Measurements from ENCODE around the gene TPRA1.
"Not testable (repeated sequence)": the region's sequence is repeated elsewhere in the genome, so short reads cannot be mapped to it uniquely, and the experiment has no call there.

TPRA1 gene

DNA sequence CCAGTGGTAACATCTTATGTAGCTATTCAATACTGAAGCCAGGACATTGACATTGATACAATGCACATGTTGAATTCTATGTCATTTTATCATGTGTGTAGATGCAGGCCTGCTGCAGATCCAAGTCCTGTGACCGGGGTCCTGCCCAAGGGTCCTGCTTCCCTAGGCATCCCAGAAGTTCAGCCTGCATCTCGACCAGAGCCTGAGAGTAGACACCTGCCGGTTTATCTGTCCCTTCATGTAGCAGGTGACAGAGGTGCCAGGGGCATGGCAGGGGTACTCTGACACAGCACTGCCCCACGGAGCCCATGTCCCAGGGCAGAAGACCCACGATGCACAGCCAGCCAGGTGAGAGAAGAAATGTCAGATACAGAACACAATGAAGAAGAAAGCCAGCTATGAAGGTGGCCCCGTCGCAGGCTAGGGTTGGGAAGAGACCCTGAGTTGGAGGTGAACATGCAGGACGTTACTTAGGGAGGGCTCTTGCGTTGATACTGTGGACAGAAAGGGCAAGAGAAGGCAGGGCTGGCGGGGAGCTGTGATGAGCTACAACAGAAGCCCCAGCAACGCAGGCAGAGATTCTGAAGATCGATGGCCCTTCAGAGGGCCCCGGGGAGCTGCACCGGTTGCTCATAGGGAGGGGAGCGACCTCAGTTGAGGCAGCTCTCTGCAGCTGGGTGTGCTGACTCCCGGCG is 51.0 kb downstream of the TPRA1 start:
- DNase-seq (ENCODE audit: low read depth in 1 of 2, low spot score in 1 of 2): no peak

DNA sequence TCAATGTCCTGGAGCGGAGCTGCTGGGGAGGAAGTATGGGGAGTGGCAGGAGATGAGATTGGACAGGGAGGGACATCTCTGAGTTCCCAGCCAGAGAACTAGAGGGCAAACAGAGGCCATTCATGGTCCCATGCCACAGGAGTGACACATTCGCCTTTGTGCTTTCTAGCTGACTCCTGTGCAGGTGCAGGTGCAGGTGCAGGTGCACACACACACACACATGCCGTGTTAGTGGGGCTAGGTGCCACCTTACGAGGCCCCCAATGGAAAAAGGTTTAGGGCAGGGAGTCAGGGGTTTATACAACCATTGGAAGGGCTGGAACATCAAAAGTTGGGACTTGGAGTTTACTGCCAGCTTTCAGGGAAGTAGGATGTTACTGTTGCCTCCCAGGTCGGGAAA is 52.0 kb downstream of the TPRA1 start:
- no peak for DNase-seq (ENCODE audit: low read depth in 1 of 2, low spot score in 1 of 2)

DNA sequence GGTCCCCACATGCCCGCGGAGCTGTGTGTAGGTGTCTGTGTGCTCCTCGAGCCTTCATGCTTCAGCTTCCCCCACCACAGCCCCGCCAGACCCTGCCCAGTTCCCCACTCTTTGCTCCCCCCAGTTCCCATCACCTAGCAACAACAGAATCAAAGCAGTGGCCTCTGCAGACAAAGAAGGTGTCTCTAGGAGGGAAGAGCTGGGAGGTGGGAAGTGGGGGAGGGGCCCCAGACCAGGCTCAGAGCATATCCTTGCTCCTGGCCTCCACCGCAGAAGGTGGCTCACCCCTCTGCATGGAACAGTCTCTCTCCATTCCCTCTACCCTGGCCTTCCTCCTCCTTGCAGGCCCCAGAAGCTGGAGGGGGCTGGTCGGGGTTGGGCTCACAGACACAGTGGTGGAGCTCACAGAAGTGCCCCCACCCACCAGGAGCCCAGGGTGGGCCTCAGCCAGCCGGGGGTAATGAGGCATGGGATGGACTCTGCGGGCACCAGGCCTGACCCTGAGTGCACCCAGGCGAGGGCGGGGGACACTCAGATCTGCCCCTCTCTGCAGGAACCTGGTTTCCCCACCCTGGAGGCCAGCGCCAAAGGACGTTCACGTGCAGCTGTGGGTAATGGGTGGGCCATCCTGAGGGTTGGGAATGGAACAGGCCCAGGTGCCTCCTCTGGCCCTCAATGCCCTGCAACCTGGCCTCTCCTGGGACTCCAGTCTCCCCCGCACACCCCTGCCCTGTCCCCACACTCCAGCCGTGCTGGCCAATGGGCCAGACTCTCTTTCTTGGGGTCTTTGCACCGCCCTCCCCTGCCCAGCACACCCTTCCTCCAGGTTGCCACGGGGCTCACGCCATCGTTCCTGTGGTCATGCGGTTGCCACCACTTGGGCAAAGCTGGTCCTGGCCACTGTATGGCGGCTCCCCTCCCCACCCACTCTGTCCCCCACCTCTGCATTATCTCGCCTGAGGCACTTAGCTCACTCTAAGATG is 53.4 kb downstream of the TPRA1 start:
- DNase-seq (ENCODE audit: low read depth in 1 of 2, low spot score in 1 of 2): no peak

DNA sequence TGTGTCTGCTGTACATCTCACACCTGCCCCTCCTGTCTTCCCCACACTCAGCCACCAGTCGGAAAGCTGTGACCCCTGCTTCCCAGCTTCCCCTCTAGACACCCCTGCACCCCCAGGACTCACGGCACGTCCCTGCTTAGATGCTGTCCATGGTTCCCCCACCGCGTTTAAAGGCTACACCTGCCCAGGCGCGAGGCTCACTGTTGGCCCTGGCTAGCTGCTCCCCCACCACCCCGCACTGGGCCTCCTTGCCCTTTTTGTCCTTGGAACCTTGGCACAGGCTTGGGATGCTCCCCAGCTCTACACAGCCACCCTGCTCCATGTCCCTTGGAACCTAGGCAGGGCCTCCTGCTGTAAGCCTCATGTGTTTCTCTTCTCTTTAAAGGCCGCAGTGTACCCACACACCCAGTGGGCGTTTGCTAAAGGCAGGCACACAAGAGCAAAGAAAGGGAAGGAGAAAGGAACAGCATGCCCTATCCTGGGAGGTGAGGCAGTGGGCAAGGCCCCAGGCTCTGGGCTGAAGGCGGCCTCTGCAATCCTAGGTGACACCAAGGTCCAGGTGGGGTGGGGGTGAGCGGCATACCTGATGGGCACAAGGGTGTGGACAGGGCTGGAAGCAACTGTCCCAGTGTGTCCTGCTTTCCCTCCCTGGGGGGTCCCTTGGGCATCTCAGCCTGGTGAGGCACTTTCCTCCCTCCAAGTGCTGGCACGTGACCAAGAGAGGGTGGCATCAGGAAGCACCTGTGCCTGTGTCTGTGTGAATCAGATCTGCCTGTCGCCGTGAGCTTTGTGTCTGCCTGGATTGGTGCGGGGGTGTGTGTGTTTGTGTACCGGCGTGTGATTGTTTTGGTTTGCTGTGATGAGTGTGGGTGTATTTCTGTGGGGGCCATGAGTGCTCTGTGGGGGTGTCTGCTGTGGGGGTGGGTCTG is 54.4 kb downstream of the TPRA1 start:
- DNase-seq (ENCODE audit: low read depth in 1 of 2, low spot score in 1 of 2): no peak

DNA sequence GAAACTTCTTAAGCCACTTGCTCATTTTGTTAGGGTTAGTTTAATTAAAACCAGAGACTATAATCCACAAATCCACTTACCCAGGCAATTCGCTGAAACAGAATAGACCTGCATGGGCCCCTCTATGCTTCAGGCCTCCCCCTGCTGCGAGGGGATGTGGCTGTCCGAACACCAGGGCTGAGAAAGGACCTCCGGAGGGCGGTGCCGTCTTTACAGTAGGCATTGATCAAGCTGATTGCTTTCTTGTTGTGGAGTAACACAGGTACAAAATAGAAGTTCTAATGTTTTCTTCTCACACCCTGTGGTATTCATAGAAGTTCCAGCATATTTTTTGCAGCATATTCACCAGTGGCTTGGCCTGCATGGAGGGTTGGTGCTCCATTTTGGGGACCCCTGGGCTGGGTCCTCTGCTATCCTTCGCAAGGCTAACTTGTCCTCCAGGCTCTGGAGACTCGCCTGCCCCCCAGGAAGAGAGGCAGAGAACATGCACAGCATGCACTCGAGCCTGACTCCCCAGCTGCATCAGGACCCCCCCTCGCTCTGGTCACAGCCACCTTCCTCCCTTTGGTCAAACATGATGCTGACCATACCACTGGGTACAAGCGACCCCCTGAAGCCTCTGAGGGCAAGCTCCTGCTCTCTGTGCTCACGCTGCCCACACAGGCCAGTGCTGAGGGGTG is 55.3 kb downstream of the TPRA1 start:
- no peak for DNase-seq (ENCODE audit: low read depth in 1 of 2, low spot score in 1 of 2)

DNA sequence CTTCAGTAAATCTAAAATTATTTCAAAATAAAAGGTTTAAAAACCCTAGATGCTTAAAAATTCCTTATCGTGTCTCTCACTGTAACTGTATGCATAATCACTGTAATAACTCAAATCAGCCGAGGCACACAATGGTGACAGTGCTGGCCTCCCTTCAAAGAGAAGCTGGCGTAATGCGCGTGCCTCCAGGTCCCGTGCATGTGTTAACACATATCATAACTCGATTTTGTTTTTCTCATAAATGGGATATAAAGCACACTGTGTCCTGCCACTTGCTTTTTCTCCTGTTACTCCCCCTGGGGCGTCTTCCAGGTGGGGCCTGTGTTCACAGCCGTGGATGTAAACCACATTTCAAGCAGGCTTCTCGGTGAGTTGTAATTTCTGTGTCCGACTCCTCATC is 56.0 kb downstream of the TPRA1 start:
- no peak for DNase-seq (ENCODE audit: low read depth in 1 of 2, low spot score in 1 of 2)

DNA sequence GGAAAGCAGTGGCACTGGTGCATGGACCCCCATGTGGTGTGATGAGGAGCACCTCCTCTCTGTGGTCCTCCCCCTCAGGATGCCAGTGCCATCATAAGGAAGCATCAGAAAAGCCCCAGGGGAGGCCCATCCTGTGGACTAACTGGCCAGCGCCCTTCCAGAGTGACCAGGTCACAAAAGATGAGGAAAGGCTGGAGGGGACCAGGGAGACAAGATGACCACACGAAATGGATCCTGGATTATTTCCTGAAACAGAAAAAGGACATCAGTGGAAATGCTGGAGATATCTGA is 56.4 kb downstream of the TPRA1 start:
- no peak for DNase-seq (ENCODE audit: low read depth in 1 of 2, low spot score in 1 of 2)

DNA sequence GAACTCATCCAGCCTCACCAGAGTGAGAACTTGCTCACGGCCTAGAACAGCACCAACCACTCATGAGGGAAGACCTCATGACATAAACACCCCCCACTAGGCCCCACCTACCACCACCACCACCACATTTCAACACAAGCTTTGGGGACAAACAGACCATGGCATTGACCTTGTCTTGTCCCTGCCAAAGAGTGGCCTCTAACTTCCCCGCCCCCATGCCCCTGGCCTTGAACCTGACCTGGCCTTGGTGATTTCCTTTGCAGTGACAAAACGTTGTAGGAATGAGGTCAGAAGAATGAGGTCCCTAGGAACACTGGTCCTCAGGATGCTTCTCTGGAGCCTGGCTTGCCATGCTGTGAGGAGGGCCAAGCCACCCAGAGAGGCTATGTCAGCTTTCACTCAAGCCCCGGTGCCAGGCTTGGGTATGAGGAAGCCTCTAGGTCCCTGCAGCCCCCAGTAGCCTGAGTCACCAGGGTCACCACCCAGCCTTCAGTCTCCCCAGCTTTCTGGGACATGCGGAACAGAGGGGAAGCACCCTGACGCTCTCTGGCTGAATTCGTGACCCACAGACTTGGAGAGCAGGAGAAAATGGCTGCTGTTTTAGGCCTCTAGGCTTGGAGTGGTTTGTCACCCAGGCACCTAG is 57.9 kb downstream of the TPRA1 start:
- no peak for DNase-seq (ENCODE audit: low read depth in 1 of 2, low spot score in 1 of 2)

DNA sequence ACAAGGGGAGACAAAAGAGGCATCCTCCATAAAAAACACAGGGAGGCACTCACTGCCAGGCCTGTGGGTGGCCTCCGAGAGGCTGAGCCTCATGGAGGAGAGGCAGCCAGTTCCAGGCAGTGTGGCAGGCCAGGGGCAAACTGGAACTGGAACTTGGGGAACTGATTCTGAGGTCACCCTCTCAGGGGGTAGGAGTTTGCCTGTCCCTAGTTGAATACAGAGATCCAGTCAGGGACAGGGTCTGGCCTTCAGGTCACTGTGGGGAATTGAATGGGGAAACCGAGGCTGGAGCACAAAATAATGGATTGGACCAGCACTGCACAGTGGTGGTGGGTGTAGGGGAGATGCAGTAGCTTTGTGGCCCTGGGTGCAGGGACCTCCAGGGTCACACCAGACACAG is 58.7 kb downstream of the TPRA1 start:
- DNase-seq (ENCODE audit: low read depth in 1 of 2, low spot score in 1 of 2): no peak

DNA sequence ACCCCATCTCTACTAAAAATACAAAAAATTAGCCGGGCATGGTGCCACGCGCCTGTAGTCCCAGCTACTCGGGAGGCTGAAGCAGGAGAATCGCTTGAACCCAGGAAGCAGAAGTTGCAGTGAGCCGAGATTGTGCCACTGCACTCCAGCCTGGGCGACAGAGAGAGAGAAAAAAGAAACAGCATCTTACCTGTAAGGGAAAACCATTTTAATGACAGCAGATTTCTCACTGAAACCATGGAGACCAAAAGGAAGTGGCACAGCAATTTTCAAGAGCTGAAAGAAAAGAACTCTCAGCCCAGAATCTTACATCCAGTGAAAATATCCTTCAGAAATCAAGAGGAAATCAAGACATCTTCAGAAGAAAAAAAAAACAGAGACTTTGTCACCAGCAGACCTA is 59.7 kb downstream of the TPRA1 start:
- not testable (repeated sequence) for DNase-seq (ENCODE audit: low read depth in 1 of 2, low spot score in 1 of 2)

DNA sequence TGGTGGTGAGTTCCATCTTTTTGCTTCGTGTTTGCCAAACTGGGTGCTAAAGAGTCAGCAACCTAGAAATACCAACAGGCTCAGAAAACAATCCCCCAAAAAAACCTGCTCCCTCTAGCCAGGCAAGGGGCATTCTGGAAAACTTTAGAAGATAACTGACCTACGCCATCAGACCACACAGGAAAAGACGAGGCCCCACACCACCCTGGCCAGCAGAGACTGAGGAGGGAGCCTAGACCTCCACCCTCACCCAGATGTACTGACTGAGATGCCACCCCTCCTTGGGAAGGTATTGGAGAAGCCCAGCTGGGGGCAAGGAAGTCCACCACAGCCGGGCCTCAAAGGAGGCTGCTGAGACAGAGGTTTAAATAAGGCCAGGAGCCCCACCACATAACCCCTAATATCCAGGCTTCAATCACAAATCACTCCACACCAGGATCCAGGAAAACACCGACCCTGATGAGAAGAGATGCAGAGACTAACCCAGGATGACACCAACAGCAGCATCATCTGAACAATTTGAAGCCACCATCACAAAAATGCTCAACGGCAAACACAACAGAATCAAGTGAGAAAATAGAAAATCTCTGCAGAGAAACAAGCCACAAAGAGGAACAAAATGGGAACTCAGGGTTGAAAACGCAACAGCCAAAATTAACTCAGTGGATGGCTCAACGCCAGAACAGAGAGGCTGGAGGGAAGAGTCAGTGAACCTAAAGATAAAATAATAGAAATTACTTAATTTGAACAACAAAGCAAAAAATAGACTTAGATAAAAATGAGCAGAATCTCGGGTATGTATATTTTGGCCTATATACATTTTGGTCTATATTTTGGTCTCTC is 61.0 kb downstream of the TPRA1 start:
- DNase-seq (ENCODE audit: low read depth in 1 of 2, low spot score in 1 of 2): no peak

DNA sequence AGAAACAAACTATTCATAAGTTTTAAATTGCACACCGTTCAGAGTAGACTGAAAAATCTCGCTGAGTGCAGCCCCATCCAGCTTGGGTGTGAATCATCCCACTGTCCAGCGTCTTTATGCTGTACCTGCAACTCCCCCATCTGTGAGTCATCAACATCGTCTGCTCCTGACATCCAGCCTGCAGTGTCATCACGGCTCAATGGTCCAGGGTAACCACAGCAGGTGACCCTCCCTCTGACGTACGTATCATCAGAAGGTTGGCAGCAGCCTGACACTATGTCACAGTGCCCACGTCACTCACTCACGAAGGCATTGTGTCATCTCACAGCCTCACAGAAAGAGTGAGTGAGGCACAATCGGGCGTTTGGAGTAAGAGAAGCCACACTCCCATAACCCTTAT is 65.2 kb downstream of the TPRA1 start:
- DNase-seq (ENCODE audit: low read depth in 1 of 2, low spot score in 1 of 2): no peak

DNA sequence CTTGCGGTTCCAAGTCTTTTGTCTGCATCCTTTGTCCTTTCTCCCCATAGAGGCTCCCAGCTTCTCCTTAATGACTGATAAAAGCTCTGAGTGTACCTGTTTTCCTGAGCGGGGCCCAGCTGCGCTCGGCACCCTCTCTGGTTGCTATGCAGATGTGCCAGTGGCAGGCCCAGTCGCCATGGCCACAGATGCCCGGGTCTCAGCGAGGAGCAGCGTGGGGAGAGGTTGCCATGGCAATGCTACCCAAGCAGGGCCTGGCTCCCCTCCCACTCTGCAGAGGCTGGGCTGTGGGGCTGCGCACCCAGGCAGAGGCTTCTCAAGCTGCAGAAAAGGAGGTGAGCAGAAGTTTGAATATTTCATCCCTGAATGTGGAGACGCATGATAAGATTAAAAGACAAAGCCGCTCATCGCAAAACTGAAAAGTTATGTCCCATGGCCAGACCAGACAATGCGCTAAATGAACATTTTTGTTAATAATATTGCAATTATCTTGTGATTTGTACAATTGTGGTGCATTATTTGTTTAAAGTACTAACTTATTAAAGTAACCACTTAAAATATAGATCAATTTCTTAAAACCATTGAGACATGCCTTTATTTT is 66.1 kb downstream of the TPRA1 start:
- DNase-seq (ENCODE audit: low read depth in 1 of 2, low spot score in 1 of 2): no peak

Data from activated CD4-positive, alpha-beta T cell treated with anti-CD3 and anti-CD28 coated beads, Interleukin-2, amount 50 U/mL, for 24 hours (primary cell).